Neural progenitor cell (in vitro differentiated cells): Measurements from ENCODE around the gene YKT6.

Experiments used
- CTCF ChIP-seq: fragments of 200-600 bp; sonication (generic); IDR thresholded peaks from 2 replicates; pipeline ENCODE4 v1.5.1; 2017; ENCODE audit warnings: antibody characterized with exemption, mild to moderate bottlenecking
- EZH2phosphoT487 ChIP-seq: fragments of 200-600 bp; sonication (generic); IDR thresholded peaks from 2 replicates; pipeline ENCODE4 v1.6.1; 2017; ENCODE audit warnings: antibody characterized with exemption

GRCh38 chr7:44219371-44220045 lies 18.7 kb downstream of the YKT6 start:
- no peak for TF ChIP-seq CTCF
- TF ChIP-seq EZH2phosphoT487 = no peak
